HG03064 (cell line): Measurements from ENCODE around the gene CTBP2.

Experiments
- ATAC-seq: cut with Tn5 transposase; IDR thresholded peaks from one replicate; pipeline ENCODE4 v1.9.1; 2021; ENCODE audit warnings: low read depth; ENCODE audit not compliant: unreplicated experiment

The CTBP2 gene

DNA sequence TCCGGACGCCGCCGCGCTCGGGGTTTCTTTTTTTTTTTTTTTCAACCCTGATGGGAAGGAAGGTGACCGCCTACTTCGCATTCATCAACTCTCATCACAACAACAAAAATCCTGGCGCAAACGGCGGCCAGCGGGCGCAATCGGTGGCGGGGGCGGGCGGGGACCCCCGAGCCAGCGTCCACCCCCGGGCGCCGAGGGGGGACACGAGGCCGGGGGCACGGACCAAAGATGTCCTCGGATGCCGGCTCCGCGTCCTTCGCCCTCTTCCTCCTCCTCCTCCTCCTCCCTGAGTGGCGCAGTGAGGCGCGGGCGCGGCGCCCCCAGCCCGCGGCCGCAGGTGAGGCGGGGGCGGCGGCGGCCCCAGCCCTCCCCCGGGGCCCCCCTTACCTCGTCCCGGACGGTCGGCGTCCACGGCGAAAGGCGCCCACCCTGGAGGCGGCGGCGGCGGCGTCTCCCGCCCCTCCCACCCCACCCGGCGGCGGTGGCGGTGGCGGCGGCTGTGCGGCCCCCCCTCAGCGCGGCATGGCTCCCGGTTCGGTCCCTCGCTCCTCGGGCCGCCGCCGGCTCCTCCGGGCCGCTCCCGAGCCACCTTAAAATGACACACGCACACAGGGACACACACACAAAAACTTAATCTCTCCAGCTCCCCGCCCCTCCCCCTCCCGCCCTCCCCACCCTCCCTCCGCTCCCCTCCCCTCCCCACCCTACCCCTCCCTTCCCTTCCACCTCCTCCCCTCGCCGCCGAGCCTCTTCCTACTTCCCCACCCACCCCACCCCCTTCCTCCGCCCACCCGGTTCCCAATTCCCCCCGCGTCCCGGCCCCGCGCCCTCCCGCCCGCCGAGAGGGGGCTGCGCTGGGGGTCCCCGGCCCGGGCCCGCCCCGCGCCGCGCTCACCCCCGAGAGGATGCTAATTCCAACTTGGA lies at the start of gene CTBP2:
Gene CTBP2 (minus strand): TSS at position 632 of the 924 bp plus-strand sequence.
- ATAC-seq = no peak

DNA sequence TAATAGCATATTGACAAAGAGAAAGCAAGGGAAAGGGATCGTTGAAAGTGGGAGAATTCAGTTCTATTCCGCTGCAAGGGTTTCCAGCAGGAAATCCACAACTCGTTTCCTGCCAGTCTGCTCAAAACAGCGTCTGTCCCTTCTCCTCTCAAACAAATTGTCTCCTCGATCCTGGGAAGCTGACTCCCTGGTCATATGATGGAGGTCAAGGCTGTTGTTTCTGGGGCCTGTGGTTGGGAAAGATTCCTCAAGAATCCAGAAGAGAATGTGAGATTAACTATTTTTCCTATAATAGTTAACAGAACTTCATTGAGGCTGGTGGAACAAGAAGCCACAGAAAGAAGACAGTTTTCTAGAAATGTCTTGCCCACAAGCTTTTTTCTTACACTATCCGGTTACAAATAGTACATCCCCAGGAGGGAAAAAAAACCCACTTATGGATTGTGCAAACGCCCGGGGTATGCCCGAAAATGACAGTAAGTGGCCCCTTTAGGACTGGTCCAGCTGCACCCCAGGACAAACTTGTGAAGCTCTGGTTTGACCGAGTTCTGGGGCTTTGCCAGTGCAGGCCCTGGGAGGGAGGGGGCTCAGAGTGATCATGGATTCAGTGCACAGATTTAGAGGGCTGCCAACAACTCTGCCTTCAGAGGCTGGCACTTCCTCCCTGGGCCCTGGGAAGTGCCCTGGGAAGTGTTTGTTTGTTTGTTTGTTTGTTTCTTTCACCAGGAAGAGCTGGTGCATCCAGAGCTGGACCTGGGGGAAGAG lies 49.4 kb upstream of the CTBP2 start:
- ATAC-seq = no peak

DNA sequence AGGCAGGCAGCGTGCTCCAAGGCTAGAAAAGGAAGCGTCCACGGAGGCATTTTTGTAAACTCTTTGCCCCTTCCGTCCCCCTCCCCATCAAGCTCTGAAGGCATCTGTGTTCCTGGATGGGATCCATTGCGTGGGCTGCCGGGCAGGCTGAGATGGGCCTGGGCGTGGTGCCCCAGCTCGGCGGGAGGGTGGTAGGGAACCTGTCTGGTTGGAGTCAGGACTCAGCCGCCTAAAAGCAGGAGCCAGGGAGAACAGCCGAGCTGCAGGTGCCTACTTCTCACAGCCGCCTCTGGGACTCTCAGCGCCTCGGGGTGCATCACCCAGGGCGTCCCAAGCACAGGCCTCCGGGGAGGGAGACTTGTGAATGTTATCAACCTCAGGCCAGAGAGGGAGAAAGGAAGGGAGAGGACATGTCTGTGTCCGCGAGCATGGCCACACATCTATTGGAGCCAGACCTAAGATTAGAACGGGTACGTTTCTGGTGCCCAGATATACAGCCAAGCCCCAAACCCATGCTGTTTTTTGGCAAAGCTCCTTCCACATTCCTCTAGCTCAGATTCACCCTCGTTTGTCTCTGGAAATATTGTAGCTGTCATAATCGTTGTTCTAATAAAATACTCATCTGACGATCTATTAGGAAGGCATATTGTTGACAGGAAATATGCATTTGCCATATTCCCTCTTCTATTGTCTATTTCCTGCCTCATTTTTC lies 48.6 kb upstream of the CTBP2 start:
- ATAC-seq = no peak

DNA sequence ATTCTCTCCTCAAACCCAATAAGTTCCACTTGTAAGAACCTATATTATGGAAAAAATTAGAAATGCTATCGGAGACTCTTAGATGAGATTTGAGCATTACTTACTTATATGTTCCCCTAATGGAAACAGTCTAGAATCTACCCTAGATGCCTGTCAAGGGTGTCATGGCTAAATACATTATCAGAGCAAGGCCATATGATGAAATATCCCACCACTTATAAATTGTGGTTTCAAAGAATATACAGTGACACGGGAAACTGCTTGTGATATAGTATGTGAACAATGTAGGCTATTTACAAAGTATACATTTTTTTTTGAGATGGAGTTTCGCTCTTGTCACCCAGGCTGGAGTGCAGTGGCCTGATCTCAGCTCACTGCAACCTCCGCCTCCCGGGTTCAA lies 46.3 kb upstream of the CTBP2 start:
- ATAC-seq = no peak

DNA sequence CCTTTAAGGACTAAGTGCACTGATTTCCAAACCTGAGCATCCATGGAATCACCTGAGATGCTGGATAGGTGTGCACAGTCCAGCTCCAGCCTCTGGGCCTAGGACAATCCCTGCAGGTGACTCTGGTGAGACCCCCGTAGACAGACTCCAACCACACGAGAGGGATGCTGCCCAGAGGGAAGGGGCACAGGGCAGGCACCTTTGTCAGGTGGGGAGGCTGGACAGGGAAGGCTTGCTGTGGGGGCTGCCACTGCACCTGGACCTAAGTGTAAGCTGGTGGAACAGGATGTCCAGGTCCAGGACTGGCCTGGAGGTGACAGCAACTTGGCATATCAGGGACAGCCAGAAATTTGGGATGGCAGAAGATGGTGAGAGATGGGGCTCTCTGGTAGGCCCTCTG lies 45.1 kb upstream of the CTBP2 start:
- ATAC-seq = no peak

DNA sequence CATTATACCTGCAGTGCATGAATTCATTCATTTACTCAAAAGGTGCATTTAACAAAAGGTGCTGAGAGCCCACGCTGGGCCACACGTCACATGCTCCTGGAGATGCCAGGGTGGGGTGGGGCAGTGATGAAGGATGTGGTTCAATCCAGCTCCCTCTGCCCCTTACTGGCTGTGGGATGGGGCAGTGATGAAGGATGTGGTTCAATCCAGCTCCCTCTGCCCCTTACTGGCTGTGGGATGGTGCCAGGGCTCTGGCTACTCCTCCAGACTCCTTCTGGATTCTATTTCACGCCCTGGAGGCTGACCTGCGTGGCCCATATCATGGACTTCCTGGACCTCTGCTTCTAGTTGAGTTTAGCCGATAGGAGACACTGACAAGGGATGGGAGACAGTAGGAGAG lies 44.0 kb upstream of the CTBP2 start:
- no peak for ATAC-seq

DNA sequence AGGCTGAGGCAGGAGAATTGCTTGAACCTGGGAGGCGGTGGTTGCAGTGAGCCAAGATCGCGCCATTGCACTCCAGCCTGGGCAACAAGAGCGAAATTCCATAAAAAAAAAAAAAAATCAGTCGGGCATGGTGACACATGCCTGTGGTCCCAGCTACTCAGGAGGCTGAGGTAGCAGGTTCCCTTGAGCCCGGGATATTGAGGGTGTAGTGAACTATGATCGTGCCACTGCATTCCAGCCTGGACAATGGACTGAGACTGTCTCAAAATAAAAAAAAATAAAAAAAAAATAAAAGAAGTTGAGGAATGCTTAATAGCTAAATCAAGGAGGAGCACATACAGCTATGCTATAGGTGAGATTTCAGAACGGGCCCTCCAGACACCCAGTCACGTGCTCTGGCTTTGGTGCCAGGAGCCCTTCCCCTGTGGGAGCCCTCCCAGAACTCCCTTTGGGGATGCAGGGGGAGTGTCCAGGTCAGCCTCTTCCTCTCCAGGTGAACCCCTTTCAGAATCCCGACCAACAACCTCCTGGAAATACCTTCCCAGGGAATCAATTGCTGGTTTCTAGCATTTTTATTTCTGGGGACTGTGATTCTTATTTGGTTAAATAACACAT lies 42.9 kb upstream of the CTBP2 start:
- ATAC-seq = no peak

DNA sequence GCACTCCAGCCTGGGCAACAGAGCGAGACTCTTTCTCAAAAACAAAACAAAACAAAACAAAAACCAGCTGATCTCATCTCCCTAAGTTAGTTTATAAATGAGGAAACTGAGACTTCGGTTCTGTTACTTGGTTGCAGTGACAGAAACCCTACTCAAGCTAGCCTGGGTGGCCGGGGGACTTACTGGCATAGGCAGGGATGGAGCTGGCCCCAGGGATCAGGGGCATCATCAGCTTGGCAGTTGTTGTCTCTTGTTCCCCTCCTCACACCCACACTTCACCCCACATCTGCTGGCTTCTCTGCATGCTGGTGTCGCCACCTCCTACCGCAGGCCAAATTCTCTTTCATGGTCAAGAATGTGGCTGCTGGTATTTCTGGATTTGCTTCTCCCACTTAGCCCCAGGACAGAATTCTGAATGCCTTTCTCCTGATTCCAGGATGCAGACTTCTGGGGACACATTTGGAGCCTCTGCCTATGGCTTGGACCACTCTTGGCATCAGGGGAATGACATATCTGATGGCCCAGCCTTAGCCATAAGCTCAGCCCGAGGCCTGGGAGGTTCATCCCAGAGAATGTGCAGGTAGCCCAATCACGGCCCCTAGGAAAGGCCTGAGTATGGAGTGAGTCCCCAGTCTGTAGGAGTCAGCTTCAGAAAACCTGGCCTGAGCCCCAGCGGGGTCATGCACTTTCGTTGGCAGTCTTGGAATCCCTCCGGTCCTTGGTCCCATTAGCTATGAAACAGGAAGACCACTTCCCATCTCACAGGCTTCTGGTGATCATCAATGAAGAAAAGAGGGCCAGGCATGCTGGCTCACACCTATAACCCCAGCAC lies 41.6 kb upstream of the CTBP2 start:
- ATAC-seq = no peak

DNA sequence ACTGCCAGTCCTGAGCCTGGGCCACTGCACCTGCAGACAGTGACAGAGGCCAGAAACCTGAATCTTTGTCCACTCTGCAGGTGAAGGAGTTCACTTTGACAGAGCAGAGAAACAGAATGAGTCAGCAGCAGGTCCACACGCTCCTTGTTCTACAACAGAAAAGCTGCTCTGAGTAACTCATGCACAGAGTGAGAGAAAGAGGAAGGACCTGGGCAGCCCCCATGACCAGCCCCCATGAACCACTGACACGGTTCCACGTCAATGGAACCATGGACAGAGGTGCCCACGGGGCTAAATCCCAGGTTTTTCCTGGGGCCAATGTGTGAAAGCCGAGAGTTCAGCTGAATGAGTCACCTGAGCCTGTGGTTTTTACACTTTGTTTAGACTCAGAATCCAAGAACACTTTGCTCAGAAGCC lies 40.8 kb upstream of the CTBP2 start:
- peak; percentile 77 for ATAC-seq

DNA sequence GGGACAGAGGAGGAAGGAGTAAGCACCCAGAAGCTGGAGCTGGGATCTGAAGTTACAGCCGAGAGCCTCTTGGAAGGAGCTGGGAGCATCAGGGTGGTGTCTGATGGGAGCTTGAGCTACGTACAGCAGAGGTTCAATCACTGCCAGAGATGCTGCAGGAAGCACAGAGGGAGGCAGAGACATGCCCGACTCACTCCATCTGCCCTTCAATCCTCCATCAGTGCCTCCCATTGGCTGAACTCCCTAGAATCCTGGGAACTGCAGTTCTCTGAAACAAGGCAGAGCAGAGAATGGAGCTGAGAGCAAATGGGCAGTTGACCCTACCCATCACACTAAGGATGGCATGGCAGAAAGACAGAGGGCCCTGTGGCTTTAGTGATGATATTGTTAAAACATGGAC lies 40.0 kb upstream of the CTBP2 start:
- no peak for ATAC-seq

DNA sequence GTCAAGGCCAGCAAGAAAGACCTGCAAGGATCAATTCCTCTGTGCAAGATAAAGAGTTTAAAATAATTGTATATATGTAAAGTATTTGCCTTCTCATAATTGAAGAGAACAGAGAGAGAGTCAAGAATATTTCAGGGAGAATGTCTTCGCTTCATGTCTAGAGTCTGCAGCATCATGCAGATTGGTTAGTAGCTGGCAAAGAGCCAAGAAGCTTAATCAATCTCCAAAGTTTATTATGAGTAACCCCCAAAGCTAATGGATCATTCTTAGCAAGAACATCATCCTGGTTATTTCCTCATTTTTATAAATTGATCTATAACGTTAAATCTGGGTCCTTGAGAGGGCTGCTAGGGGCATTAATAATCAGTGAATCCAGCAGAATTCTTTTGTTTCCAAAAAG lies 38.9 kb upstream of the CTBP2 start:
- no peak for ATAC-seq

DNA sequence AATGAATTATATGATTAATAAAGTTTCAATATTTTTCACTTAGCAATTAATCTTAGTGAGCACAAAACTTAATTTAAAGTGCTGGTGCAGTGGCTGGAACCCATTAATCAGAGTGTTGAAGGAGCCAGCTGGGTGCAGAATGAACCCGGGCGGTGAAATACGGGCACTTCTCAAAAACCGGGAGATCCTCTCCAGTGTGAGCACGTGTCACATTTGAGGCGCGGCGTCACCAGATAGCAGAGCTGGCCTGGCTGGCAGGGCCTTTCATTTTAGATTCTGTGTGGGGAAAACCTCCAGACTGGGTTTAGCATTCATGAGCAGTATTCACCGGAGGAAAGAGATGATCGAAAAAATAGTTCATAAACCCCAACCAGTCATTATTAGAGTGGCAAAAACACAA lies 34.5 kb upstream of the CTBP2 start:
- no peak for ATAC-seq

DNA sequence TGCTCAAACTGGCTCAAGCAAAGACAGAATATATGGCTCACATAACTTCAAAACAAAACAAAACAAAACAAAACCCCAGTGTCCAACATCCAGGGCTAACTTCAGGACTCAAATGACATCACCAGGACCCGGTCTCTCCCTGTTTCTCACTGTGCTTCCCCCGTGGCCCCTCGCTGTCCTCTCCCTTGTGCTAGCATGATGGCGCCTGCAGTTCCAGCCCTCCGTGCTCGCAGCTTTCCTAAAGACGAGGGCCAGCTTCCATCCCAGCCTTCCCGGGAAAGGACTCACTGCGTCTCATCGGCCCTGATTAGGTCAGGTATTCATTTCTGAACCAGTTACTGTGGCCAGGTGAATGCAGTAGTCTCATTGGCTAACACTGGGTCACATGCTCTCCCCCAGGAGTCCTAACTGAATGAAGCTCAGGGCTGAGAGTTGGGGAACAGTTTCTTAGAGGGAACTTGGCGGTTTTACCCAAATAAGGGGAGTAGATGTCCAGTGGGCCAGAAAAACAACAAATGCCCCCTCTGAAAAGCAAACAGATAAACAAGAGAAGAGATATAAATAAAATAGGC lies 33.0 kb upstream of the CTBP2 start:
- no peak for ATAC-seq

DNA sequence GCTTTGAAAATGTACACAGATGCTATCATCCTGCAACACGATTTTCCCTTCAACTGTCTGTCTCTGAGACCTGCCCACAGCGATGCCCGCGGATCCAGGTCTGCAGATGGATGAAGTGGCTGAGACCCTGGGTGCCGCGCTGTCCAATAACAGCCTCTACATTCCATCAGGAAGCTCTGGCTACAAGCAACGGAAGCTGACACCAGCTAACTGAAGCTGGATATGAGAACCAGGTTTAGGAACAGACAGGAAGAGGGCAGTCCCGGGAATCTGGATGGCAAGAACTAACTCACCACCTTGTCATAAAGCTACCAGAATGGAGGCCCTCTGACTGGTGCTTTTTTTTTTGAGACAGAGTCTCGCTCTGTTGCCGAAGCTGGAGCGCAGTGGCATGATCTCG lies 32.3 kb upstream of the CTBP2 start:
- ATAC-seq = no peak

DNA sequence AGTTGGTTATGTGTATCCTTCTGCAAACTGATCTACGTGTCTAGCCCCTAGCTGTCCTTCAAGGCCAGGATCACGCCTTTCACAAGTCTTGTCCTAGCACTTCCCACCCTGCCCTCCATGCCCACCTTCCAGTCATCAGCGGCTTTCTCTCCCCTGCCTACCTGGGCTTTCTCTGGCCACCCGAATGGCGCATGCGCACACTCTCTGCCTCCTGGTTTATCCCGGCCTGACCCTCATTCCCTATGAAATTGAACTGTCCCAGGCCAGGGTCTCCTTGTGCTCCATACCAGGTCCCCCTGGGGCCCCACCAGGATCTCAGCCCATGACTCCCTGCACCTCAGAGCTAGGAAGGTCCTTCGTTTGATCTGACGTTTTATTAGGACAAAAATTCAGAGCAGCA lies 31.6 kb upstream of the CTBP2 start:
- no peak for ATAC-seq

DNA sequence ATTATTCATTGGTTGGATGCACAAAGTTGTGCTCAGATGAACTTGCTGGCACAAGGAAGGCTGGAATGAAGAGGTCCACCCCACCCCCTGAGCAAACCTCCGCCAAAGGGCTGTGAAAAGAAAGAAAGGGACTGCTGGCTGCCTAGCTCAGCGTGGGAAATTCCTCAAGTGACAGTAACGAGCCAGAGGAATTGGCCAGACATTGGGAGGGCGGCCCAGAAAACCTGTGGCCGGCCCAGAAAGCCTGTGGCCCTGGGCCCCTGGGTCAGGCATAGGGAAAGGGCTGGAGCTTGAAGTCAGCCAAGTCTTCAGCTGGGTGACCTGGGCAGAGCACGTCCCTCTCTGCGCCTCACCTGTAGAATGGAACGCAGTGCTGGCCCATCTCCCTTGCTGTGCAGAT lies 30.6 kb upstream of the CTBP2 start:
- no peak for ATAC-seq

DNA sequence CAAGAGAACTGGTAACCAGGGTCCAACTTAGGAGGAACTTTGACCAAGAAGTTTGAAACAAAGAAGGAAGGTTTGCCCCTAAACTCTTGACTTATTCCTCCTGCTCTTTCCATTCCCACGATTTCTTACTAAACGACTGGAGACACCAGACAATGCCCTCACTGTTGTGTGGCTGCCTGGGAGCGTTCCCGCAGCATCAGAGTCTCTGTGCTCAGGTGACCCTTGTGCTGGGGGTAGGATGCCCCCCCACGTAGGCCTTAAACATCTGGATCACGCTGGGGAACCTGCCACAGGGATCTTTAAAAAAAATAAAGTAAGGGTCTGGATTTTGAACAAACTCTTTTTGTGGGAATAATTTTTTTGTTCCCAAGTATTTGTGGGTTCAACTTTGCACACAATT lies 30.1 kb upstream of the CTBP2 start:
- no peak for ATAC-seq

DNA sequence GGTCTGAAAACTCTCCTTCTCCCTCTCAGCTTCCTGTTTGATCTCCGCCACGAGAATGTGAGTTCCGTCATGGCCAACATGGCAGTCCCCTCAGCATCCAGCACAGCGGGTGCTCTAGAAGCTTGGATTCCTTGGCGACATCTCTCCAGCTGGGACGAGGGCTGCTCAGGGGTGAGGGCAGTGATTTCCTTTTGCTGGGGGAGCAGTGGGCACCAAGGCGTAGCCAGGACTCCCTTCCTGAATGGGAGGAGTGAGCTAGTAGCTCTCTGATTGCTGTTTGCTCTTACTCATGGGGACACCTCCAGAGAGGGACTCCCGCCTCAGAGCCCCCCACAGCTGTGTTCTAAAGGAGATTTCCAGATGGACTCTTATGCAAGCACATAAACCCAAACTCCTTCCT lies 28.8 kb upstream of the CTBP2 start:
- ATAC-seq = no peak
